CD4-positive, CD25-positive, alpha-beta regulatory T cell (primary cell): ENCODE measurements around the gene BLMH. TPM values are rescaled to one million over a fixed set of nuclear protein-coding genes. Genes with fewer than 3 reads are reported as not detected.
A peak's percentile ranks its signal among the peaks of the same experiment; 100 is the strongest.

Source experiments
- ATAC-seq, 2 donors: fragments of 150-1000 bp; cut with Tn5 transposase; one replicate each; pipeline ENCODE4 v1.10.0; 2021; ENCODE audit warnings: low read depth in 2 of 2, moderate number of reproducible peaks in 2 of 2, moderate library complexity in 1 of 2
- DNase-seq, 3 donors: peaks; one replicate each; pipeline versions ENCODE4 v3.0.0 to v3.0.0-alpha.2; 2012 to 2022; ENCODE audit warnings: mixed read lengths in 1 of 3
- H3K27ac ChIP-seq: one replicate; pipeline ENCODE4 v1.7.0; 2013; ENCODE audit warnings: mild to moderate bottlenecking, low read length; ENCODE audit not compliant: insufficient read depth, poor library complexity, severe bottlenecking
- H3K27me3 ChIP-seq: one replicate; pipeline ENCODE4 v1.7.0; 2013; ENCODE audit warnings: low read length; ENCODE audit not compliant: control insufficient read depth, insufficient read depth
- H3K36me3 ChIP-seq: one replicate; pipeline ENCODE4 v1.7.0; 2013; ENCODE audit warnings: mild to moderate bottlenecking, low read length, moderate library complexity; ENCODE audit not compliant: control insufficient read depth, insufficient read depth
- H3K4me1 ChIP-seq: 2 replicates; pipeline ENCODE4 v1.7.0; 2013; ENCODE audit warnings: mild to moderate bottlenecking, low read length; ENCODE audit not compliant: insufficient read depth, control insufficient read depth, poor library complexity, severe bottlenecking
- H3K4me3 ChIP-seq: one replicate; pipeline ENCODE4 v1.7.0; 2013; ENCODE audit warnings: low read depth, mild to moderate bottlenecking, low read length, moderate library complexity
- H3K9me3 ChIP-seq, 2 experiments: 1 replicate in 1 of 2; 2 replicates in 1 of 2; pipeline ENCODE4 v1.7.0; 2013; ENCODE audit warnings: low read length in 2 of 2, mild to moderate bottlenecking in 1 of 2, moderate library complexity in 1 of 2; ENCODE audit not compliant: control insufficient read depth in 2 of 2
- H3K27ac Mint-ChIP-seq, 3 donors: one replicate each; pipeline ENCODE4 v1.8.0; 2020 to 2022; ENCODE audit warnings: mild to moderate bottlenecking in 3 of 3, mixed read lengths in 3 of 3, moderate library complexity in 2 of 3
- H3K27me3 Mint-ChIP-seq: one replicate; pipeline ENCODE4 v1.8.0; 2022; ENCODE audit warnings: mild to moderate bottlenecking, mixed read lengths
- H3K36me3 Mint-ChIP-seq: one replicate; pipeline ENCODE4 v1.8.0; 2020; ENCODE audit warnings: mixed read lengths
- H3K4me1 Mint-ChIP-seq, 4 donors: one replicate each; pipeline ENCODE4 v1.8.0; 2020 to 2022; ENCODE audit warnings: mixed read lengths in 4 of 4, mild to moderate bottlenecking in 1 of 4
- H3K4me3 Mint-ChIP-seq, 4 donors: one replicate each; pipeline ENCODE4 v1.8.0; 2020 to 2022; ENCODE audit warnings: mild to moderate bottlenecking in 4 of 4, mixed read lengths in 4 of 4, moderate library complexity in 3 of 4
- H3K9me3 Mint-ChIP-seq, 7 donors: one replicate each; pipeline ENCODE4 v1.8.0; 2020 to 2022; ENCODE audit warnings: mixed read lengths in 7 of 7, mild to moderate bottlenecking in 3 of 7, moderate library complexity in 2 of 7
- polyA plus RNA-seq, 4 donors: library from polyadenylated mRNA; unstranded; fragments of 300-500 nt; fragmentation: Illumina TruSeq; gene quantifications; one replicate each; pipeline ENCODE4 v1.2.3, GENCODE V29; 2021
- total RNA-seq: library from RNA; stranded (reverse); gene quantifications from one replicate; pipeline ENCODE4 v1.2.3, GENCODE V29; 2022

Gene BLMH
- total and polyA plus RNA-seq, 5 donors from 2014 or later, result 16.7 to 30.0 (median 19.5) TPM

DNA sequence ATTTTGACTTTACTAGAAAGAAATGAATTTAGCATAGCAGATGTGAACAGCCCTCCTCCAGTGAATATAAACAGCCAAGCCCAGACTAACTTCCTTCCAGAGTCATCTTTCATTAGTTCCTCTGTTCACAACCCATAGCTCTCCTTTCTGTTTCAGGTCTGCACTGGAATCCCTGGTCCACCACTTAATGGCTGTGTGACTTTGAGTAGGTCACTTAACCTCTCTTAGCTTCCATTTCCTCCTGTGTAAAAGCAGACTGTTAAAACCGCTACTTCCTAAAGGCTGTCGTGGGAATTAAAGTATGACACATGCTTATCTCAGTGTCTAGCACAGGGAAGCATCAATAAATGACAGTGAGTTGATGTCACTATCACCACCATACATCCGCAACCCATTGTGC is 63.7 kb downstream of the BLMH start:
- Mint-ChIP-seq H3K36me3 (no peaks in the 10 kb centered on the region), H3K27me3 (peaks cover 12% of the 10 kb centered on the region), H3K9me3 (peaks cover 0 to 2% (median 0%) of the 10 kb centered on the region in 7 donors), H3K4me3 (no peak overlapping the region), H3K4me1 (no peaks in the 10 kb centered on the region), H3K27ac (peak overlapping the region in 1 of 3 donors; percentile 39)
- DNase-seq (no peak), ATAC-seq (no peak)
- Histone ChIP-seq H3K4me1 (no peaks in the 10 kb centered on the region), H3K27me3 (peaks cover 7% of the 10 kb centered on the region), H3K27ac (no peak overlapping the region), H3K9me3 (no peaks in the 10 kb centered on the region), H3K36me3 (no peaks in the 10 kb centered on the region), H3K4me3 (no peak overlapping the region)

DNA sequence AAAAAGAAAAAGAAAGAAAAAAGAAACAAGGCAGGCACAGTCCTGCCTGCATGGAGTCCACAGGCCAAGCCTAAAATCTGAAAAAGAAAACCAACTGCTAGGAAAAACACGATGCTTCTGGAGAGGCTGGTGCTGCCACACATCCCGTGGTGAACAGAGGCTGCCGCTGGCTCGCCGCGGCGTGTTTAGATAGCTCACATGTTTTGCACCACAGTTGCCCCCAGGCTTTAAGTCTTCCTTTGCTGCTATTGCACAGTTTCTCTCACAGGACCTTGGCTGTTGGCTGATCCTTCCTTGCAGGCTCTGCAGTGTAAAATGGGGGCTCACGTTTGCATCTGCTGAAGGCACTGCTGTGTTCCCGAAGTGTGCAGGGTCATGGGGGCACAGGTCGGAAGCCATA is 64.9 kb downstream of the BLMH start:
- H3K9me3 Mint-ChIP-seq, result no peaks in the 10 kb centered on the region
- peaks cover under 1% of the 10 kb centered on the region for H3K27me3 ChIP-seq
- H3K36me3 Mint-ChIP-seq, result no peaks in the 10 kb centered on the region
- DNase-seq (no peak), ATAC-seq (no peak)
- peaks cover 6% of the 10 kb centered on the region for H3K27me3 Mint-ChIP-seq
- H3K4me3 Mint-ChIP-seq, result no peak overlapping the region
- H3K36me3 ChIP-seq, result no peaks in the 10 kb centered on the region
- H3K27ac ChIP-seq, result no peak overlapping the region
- no peak overlapping the region for H3K4me3 ChIP-seq
- no peaks in the 10 kb centered on the region for H3K9me3 ChIP-seq
- no peak overlapping the region for H3K27ac Mint-ChIP-seq
- H3K4me1 Mint-ChIP-seq, result peaks cover 0 to 2% (median 0%) of the 10 kb centered on the region in 4 donors
- H3K4me1 ChIP-seq, result no peaks in the 10 kb centered on the region

DNA sequence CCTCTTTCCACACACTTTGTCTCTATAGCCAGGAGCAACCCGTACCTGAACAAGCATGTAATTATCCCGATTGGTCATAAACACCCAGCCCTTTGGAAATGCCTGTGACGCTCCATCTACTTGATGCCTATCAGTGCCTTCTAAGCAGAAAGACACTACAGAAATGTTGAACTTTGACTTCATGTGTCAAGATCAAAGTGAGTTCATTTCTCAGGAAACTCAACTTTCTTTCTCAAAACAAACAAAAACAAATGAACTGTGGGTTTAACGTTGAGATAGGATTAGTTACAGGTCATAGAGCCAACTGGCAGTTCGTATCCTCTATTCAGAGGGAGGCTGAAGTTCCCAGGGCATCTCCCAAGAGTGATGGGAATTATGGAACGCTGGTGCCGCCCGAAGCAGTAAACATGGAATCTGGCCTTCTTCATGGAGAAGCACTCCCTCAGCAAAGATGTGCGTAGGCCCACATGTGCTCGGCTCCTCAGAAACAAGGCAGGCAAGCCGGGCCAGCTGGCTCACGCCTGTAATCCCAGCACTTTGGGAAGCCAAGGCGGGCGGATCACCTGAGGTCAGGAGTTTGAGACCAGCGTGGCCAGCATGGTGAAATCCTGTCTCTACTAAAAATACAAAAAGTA is 65.7 kb downstream of the BLMH start:
- H3K36me3 ChIP-seq, result no peaks in the 10 kb centered on the region
- no peak overlapping the region for H3K27ac ChIP-seq
- Mint-ChIP-seq H3K4me1 (peaks cover 0 to 2% (median 0%) of the 10 kb centered on the region in 4 donors), H3K27me3 (peaks cover 6% of the 10 kb centered on the region), H3K27ac (no peak overlapping the region), H3K4me3 (no peak overlapping the region), H3K36me3 (no peaks in the 10 kb centered on the region), H3K9me3 (no peaks in the 10 kb centered on the region)
- H3K27me3 ChIP-seq, result no peaks in the 10 kb centered on the region
- ATAC-seq (no peak), DNase-seq (no peak)
- no peaks in the 10 kb centered on the region for H3K9me3 ChIP-seq
- no peak overlapping the region for H3K4me3 ChIP-seq
- H3K4me1 ChIP-seq, result no peaks in the 10 kb centered on the region

DNA sequence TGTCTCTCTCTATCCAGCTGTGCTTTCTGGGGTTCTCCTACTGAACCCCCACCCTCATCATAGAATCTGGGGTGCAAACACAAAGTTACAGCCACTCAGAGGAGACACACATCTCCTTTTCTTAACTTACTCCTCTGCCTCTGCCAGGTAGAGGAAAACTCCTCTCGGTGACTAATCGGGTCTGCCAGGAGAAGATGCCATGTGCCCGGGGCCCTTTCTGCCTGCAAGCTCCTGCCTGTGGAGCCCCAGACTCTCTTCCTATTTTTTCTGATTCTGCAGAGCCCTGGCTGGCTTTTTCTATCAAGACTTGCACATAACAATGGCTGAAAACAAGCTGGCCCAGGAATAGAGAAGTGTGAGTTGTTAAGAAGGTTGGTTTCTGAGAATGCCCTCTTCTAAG is 66.6 kb downstream of the BLMH start:
- no peak overlapping the region for H3K27ac Mint-ChIP-seq
- ATAC-seq, result no peak
- no peaks in the 10 kb centered on the region for H3K36me3 Mint-ChIP-seq

DNA sequence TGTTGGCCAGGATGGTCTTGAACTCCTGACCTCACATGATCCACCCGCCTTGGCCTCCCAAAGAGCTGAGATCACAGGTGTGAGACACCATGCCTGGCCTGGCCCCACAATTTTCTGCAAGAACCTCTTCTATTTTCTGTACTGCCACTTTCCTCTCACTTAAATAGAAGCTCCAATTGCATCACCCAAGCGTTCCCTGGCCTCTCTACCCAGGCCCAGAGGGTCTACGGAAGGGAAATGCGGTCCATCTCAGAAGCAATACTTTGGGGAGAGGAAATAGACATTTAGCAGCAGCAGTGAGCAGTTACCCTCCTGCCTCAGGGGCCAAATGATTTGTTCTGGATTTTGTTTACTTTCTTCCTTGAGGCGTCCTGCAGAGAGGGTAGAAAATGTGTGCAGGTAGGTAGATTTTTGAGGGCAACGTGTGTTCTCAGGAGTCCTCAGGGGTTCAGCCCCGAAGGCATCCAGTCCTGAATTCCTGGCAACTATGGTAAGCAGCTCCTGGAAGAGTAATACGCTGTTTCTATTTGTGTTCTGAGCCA is 67.3 kb downstream of the BLMH start:
- no peak for DNase-seq
- Histone ChIP-seq H3K36me3 (no peaks in the 10 kb centered on the region), H3K4me3 (no peak overlapping the region), H3K9me3 (no peaks in the 10 kb centered on the region), H3K27ac (no peak overlapping the region), H3K27me3 (no peaks in the 10 kb centered on the region), H3K4me1 (no peaks in the 10 kb centered on the region)
- H3K36me3 Mint-ChIP-seq, result no peaks in the 10 kb centered on the region
- H3K9me3 Mint-ChIP-seq, result no peaks in the 10 kb centered on the region
- H3K27me3 Mint-ChIP-seq, result no peaks in the 10 kb centered on the region
- peaks cover 0 to 2% (median 0%) of the 10 kb centered on the region in 4 donors for H3K4me1 Mint-ChIP-seq
- H3K4me3 Mint-ChIP-seq, result no peak overlapping the region
- H3K27ac Mint-ChIP-seq, result peak overlapping the region in 1 of 3 donors; percentile 36
- ATAC-seq, result no peak

More for the DNA sequence above, 66.6 kb downstream of the BLMH start:
- Histone ChIP-seq H3K4me3 (no peak overlapping the region), H3K27me3 (no peaks in the 10 kb centered on the region), H3K36me3 (no peaks in the 10 kb centered on the region), H3K27ac (no peak overlapping the region), H3K4me1 (no peaks in the 10 kb centered on the region), H3K9me3 (no peaks in the 10 kb centered on the region)
- Mint-ChIP-seq H3K4me3 (no peak overlapping the region), H3K9me3 (no peaks in the 10 kb centered on the region), H3K27me3 (peaks cover 1% of the 10 kb centered on the region), H3K4me1 (peaks cover 0 to 2% (median 0%) of the 10 kb centered on the region in 4 donors)
- DNase-seq, result no peak

DNA sequence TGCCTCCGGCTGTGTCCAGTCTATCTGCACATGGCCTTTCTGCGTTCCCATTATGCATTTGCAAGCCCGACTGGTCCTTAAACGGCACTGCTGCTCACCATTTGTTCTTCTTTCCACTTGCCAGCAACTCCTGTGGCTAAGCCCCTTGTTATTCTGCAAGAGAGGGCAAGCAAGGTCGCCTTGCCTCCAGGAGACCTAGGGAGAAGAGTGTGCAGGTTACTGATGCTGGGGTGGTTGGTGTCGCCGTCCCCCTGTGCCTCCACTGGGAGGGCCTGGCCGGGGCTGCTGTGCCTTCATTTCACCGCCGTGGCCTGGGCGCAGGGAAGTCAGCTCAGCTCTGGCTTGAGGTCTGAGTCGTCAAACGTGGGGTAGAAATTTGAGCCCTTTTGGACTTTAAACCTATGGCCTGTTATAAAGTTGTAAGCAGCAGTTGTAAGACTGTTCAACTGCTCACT is 69.0 kb downstream of the BLMH start:
- Histone ChIP-seq H3K27me3 (no peaks in the 10 kb centered on the region), H3K9me3 (no peaks in the 10 kb centered on the region), H3K4me1 (no peaks in the 10 kb centered on the region), H3K27ac (no peak overlapping the region), H3K36me3 (no peaks in the 10 kb centered on the region), H3K4me3 (no peak overlapping the region)
- Mint-ChIP-seq H3K4me1 (peaks cover 0 to 2% (median 0%) of the 10 kb centered on the region in 4 donors), H3K27ac (no peak overlapping the region), H3K4me3 (no peak overlapping the region), H3K9me3 (no peaks in the 10 kb centered on the region), H3K27me3 (peaks cover 4% of the 10 kb centered on the region), H3K36me3 (no peaks in the 10 kb centered on the region)
- ATAC-seq, result no peak
- DNase-seq, result no peak

DNA sequence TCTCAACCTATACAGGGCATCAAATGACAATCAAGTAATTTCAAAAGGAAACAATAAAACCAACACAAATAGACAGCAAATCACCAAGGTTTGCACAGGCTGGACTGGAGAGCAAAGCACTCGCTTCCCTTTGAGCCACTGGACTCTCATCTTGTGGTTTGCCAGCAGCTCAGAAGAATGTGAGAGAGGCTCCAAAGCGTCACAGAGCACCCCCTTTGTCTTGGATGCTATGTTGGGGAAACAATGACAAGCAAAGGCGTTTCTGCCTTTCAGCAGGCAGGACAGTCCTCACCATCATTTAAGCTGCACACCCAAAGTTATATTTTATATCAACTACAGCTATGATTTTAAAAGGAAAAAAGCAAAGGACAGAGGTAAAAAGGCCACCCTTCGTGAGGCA is 69.5 kb downstream of the BLMH start:
- no peaks in the 10 kb centered on the region for H3K4me1 ChIP-seq
- no peak overlapping the region for H3K4me3 ChIP-seq
- no peak for DNase-seq
- H3K27ac ChIP-seq, result no peak overlapping the region
- H3K27ac Mint-ChIP-seq, result no peak overlapping the region
- no peak for ATAC-seq
- H3K9me3 ChIP-seq, result no peaks in the 10 kb centered on the region
- no peaks in the 10 kb centered on the region for H3K36me3 Mint-ChIP-seq
- no peaks in the 10 kb centered on the region for H3K9me3 Mint-ChIP-seq
- H3K27me3 Mint-ChIP-seq, result peaks cover 6% of the 10 kb centered on the region
- peaks cover 0 to 2% (median 0%) of the 10 kb centered on the region in 4 donors for H3K4me1 Mint-ChIP-seq
- no peaks in the 10 kb centered on the region for H3K36me3 ChIP-seq
- H3K27me3 ChIP-seq, result no peaks in the 10 kb centered on the region
- no peak overlapping the region for H3K4me3 Mint-ChIP-seq

DNA sequence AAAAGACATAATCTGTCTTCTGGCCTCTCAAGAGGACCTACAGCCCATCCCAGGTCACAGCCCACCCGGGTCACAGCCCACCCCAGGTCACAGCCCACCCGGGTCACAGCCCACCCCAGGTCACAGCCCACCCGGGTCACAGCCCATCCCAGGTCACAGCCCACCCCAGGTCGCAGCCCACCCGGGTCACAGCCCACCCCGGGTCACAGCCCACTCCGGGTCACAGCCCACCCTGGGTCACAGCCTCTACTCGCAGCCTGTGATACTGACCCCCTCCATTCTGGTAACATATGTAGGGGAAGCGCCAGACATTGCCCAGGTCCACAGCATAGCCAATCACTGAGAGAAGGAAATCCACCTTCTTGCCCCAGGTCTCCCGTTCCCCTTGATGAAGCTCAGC is 70.4 kb downstream of the BLMH start:
- H3K36me3 ChIP-seq, result no peaks in the 10 kb centered on the region
- no peaks in the 10 kb centered on the region for H3K27me3 ChIP-seq
- no peaks in the 10 kb centered on the region for H3K4me1 ChIP-seq
- no peaks in the 10 kb centered on the region for H3K9me3 Mint-ChIP-seq
- ATAC-seq, result no peak
- H3K27ac Mint-ChIP-seq, result no peak overlapping the region
- H3K4me3 ChIP-seq, result no peak overlapping the region
- peaks cover 0 to 2% (median 0%) of the 10 kb centered on the region in 4 donors for H3K4me1 Mint-ChIP-seq
- no peak for DNase-seq
- no peaks in the 10 kb centered on the region for H3K36me3 Mint-ChIP-seq
- H3K27me3 Mint-ChIP-seq, result peaks cover 6% of the 10 kb centered on the region
- H3K27ac ChIP-seq, result no peak overlapping the region
- no peak overlapping the region for H3K4me3 Mint-ChIP-seq
- H3K9me3 ChIP-seq, result no peaks in the 10 kb centered on the region
